ENCODE measurements around the gene ELAVL4.

DNA sequence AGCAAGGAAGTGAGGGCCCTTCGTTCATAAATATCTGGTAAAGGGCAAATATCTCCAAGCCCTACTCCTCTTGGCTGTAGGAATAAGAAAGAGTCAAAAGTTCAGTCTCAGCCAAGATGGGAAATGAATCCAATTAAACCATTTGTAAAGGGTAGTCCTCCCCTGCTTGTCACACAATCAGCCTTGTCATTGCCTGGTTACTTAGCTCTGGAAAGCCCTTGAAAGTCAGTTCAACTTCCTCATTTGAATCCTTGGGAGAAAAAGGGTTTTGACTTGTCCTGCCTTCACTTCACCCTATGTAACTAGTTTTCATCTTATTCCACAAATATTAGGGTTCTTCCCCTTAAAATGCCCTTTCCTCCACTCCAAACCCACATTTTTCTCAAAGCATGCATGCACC, 100.0 kb downstream of the ELAVL4 start:
- TF ChIP-seq, protein P1, sequence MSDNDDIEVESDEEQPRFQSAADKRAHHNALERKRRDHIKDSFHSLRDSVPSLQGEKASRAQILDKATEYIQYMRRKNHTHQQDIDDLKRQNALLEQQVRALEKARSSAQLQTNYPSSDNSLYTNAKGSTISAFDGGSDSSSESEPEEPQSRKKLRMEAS (IDR thresholded peaks at IDR 0.05) = no peak
- TF ChIP-seq EP300 (IDR thresholded peaks at IDR 0.05; ENCODE audit: borderline replicate concordance) = no peak

Data from Ishikawa (cell line).